ENCODE data around the gene C4orf17. TPM values are rescaled to one million over a fixed set of nuclear protein-coding genes. Genes with fewer than 3 reads are reported as not detected.

Gene C4orf17
- total and polyA plus RNA-seq, 2 of the 8 experiments (the other 6 are each of a cell fraction or from before 2014, with no cell fraction given), result not detected

- Histone ChIP-seq H3K4me2 (ENCODE audit: insufficient read depth in 1 of 2, low read depth in 2 of 2, low read length in 2 of 2) (no peak overlapping the region), H3K9me3 (ENCODE audit: insufficient read depth in 2 of 2, low read depth in 1 of 2, low read length in 1 of 2) (no peaks in the 10 kb centered on the region), H3K27me3 (replicated peaks in 1 of 4; ENCODE audit: control insufficient read depth in 3 of 4, extremely low read depth in 1 of 4, insufficient read depth in 3 of 4, low read length in 3 of 4) (no peaks in the 10 kb centered on the region), H3K18ac (ENCODE audit: extremely low read depth, low read length) (no peak overlapping the region), H3K14ac (ENCODE audit: insufficient read length) (no peak overlapping the region), H2BK15ac (ENCODE audit: low read length) (no peak overlapping the region), H2AFZ (ENCODE audit: low read length) (no peak overlapping the region), H2BK120ac (replicated peaks; ENCODE audit: low read depth, low read length) (no peak overlapping the region), H4K91ac (replicated peaks; ENCODE audit: insufficient read length, low read length) (no peak overlapping the region), H3K23me2 (ENCODE audit: low read depth, low read length) (no peaks in the 10 kb centered on the region), H3K9ac (replicated peaks in 1 of 4; ENCODE audit: extremely low read depth in 1 of 4, low read depth in 3 of 4, low read length in 3 of 4) (no peak overlapping the region), H3K23ac (ENCODE audit: insufficient read length) (no peak overlapping the region), H2AK5ac (ENCODE audit: low read depth, low read length) (no peak overlapping the region), H2BK5ac (ENCODE audit: low read depth, low read length) (no peak overlapping the region), H4K20me1 (replicated peaks in 1 of 2; ENCODE audit: control insufficient read depth in 1 of 2, insufficient read depth in 2 of 2, low read length in 2 of 2) (no peaks in the 10 kb centered on the region), H3K79me1 (ENCODE audit: low read depth, low read length) (no peaks in the 10 kb centered on the region), H3K4me3 (ENCODE audit: extremely low read depth in 1 of 4, insufficient read depth in 2 of 4, low read depth in 3 of 4, low read length in 4 of 4) (no peak overlapping the region), H3K56ac (replicated peaks; ENCODE audit: insufficient read length, low read depth, low read length) (no peak overlapping the region), H2BK12ac (ENCODE audit: low read depth, low read length) (no peak overlapping the region), H3K27ac (ENCODE audit: low read depth, low read length) (no peak overlapping the region), H4K8ac (ENCODE audit: extremely low read depth, insufficient read depth, low read length) (no peak overlapping the region), H3K4ac (replicated peaks; ENCODE audit: insufficient read length, low read depth, low read length) (no peak overlapping the region), H3K79me2 (ENCODE audit: control insufficient read depth in 1 of 2, insufficient read depth in 2 of 2, low read length in 2 of 2) (no peaks in the 10 kb centered on the region), H3K36me3 (ENCODE audit: control insufficient read depth in 2 of 4, insufficient read depth in 4 of 4, low read length in 3 of 4) (no peaks in the 10 kb centered on the region), H2BK20ac (ENCODE audit: low read length) (no peak overlapping the region), H3K4me1 (replicated peaks in 1 of 4; ENCODE audit: control insufficient read depth in 3 of 4, insufficient read depth in 4 of 4, low read length in 3 of 4) (no peaks in the 10 kb centered on the region), H4K5ac (ENCODE audit: insufficient read length, low read depth, low read length) (no peak overlapping the region)
- ChIA-PET POLR2A (ENCODE audit: partially characterized antibody) (no interaction called here), CTCF (ENCODE audit: partially characterized antibody) (interaction anchor here (0.6 to 2.2 kb wide), 3 partner anchors 14 to 1454 kb away, joined by 3 to 5 read pairs (median 5); no protein-coding TSS in a partner anchor)
- FAIRE-seq, result no peak
- 94% methylated on average over 3 of the region's 3 CpGs; no CpG with 5 or more reads in 1 of the 2 experiments for WGBS, 2 experiments (ENCODE audit: extremely low coverage in 1 of 2, insufficient coverage in 1 of 2, insufficient read length in 1 of 2, insufficient replicate concordance in 2 of 2, low coverage in 1 of 2, low lambda C conversion rate in 2 of 2, missing lambda C conversion rate in 1 of 2)
- DNase-seq (ENCODE audit: low read depth in 1 of 2, low spot score in 2 of 2), result no peak
- TF ChIP-seq SUZ12 (IDR thresholded peaks at IDR 0.05; ENCODE audit: low read length), result no peak
- no peak for TF ChIP-seq SP4 (IDR thresholded peaks at IDR 0.05; ENCODE audit: low read length)
- no peak for TF ChIP-seq JUN (IDR thresholded peaks at IDR 0.05; ENCODE audit: low read depth, low read length)
- no peak for TF ChIP-seq RAD21 (IDR thresholded peaks at IDR 0.05 in 1 of 2, conservative IDR thresholded peaks at IDR 0.05 in 1 of 2; ENCODE audit: low read depth in 2 of 2, low read length in 2 of 2)
- no peak for TF ChIP-seq SRF (IDR thresholded peaks at IDR 0.05; ENCODE audit: low read depth, low read length)
- TF ChIP-seq CHD1 (IDR thresholded peaks at IDR 0.05; ENCODE audit: low read depth, low read length), result no peak
- TF ChIP-seq RXRA (IDR thresholded peaks at IDR 0.05; ENCODE audit: insufficient read depth, low read depth, low read length), result no peak
- no peak for TF ChIP-seq NRF1 (IDR thresholded peaks at IDR 0.05; ENCODE audit: low read depth, low read length)
- no peak for TF ChIP-seq NANOG (IDR thresholded peaks at IDR 0.05; ENCODE audit: insufficient read depth, low read depth, low read length, poor library complexity, severe bottlenecking)
- no peak for TF ChIP-seq SAP30 (IDR thresholded peaks at IDR 0.05; ENCODE audit: insufficient read depth, insufficient replicate concordance, low read length)
- no peak for TF ChIP-seq YY1 (IDR thresholded peaks at IDR 0.05; ENCODE audit: low read depth, low read length)
- no peak for TF ChIP-seq RNF2 (IDR thresholded peaks at IDR 0.05; ENCODE audit: borderline replicate concordance, low read depth, low read length, missing control alignments, poor library complexity, severe bottlenecking)
- no peak for TF ChIP-seq RBBP5 (IDR thresholded peaks at IDR 0.05; ENCODE audit: borderline replicate concordance, low read depth, low read length)
Observed at GRCh38 chr4:99504804-99505502, 5.9 kb upstream of the C4orf17 start.

Measured in H1 (cell line).